ENCODE data around the gene GOLT1B.

GOLT1B gene

DNA sequence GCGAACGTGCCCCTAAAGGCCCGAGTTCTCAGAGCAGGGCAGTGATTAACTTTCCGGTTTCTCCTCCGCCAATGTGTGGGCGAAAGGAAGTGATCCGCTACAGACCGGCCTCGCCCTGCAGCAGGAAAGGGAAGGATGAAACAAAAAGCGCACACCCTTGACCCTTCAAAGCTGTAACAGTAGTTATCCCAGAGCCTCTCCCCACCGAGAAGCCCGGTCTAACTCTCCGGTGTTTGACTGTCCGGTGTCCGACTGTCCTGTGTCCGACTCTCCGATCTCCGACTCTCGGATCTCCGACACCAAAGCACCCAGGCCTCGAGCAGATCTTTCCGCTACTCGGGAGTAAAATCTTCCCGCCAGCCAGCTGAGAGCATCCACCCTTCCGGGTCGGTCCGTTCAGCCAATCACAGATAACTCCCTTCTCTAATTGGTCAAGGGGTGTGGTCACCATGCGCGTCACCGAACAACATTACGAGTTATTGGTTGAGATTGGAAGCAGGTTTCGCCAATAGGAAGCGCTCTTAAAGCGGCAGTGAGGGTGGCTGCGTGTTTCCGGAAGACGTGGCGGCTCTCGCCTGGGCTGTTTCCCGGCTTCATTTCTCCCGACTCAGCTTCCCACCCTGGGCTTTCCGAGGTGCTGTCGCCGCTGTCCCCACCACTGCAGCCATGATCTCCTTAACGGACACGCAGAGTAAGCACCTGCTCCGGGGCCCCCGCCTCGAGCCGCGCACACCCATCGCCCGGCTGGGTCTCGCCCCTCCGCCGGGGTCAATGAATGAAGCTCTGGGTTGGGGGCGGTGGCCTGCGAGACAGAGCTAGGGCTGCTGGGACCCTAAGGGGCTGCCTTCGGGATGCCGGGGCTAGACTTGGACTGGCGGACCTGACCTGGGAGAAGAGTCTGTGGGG is at the start of gene GOLT1B, which contains the start of gene RECQL:
GOLT1B (plus strand) TSS at position 532 of the 906 bp plus-strand sequence; CDS start at position 667, 135 bp downstream.
RECQL (minus strand) TSS at position 378 of the 906 bp plus-strand sequence. CDS start 2,065 bp downstream, outside the sequence.
- Histone ChIP-seq H3K27me3 (ENCODE audit: low read length) (no peaks in the 10 kb centered on the region), H3K4me2 (ENCODE audit: low read depth, low read length, poor library complexity, severe bottlenecking) (peak within 1 kb of the TSS; percentile 98), H3K4me3 (ENCODE audit: insufficient read depth, low read length, poor library complexity, severe bottlenecking) (peak within 1 kb of the TSS; percentile 99), H3K36me3 (ENCODE audit: low read length) (peaks cover 6% of the 10 kb centered on the region), H3K9ac (ENCODE audit: low read length) (peak within 1 kb of the TSS; percentile 97), H4K20me1 (ENCODE audit: low read depth, low read length) (peaks cover 8% of the 10 kb centered on the region), H3F3A (ENCODE audit: insufficient read depth) (no peaks in the 10 kb centered on the region), H3K79me2 (ENCODE audit: insufficient read depth, low read length) (peaks cover 74% of the 10 kb centered on the region), H3K9me2 (replicated peaks; ENCODE audit: insufficient read depth, low read length) (no peaks in the 10 kb centered on the region), H3K9me3 (ENCODE audit: insufficient read depth, low read length) (no peaks in the 10 kb centered on the region), H2AFZ (ENCODE audit: low read depth, low read length, severe bottlenecking) (peak within 1 kb of the TSS; percentile 96), H3K27ac (ENCODE audit: low read depth, low read length) (peak within 1 kb of the TSS; percentile 69)
- TF ChIP-seq CTCF (IDR thresholded peaks at IDR 0.05; ENCODE audit: insufficient read depth, low read length, poor library complexity, severe bottlenecking) = no peak
- no peak for TF ChIP-seq EZH2phosphoT487 (conservative IDR thresholded peaks at IDR 0.05; ENCODE audit: low read length)

DNA sequence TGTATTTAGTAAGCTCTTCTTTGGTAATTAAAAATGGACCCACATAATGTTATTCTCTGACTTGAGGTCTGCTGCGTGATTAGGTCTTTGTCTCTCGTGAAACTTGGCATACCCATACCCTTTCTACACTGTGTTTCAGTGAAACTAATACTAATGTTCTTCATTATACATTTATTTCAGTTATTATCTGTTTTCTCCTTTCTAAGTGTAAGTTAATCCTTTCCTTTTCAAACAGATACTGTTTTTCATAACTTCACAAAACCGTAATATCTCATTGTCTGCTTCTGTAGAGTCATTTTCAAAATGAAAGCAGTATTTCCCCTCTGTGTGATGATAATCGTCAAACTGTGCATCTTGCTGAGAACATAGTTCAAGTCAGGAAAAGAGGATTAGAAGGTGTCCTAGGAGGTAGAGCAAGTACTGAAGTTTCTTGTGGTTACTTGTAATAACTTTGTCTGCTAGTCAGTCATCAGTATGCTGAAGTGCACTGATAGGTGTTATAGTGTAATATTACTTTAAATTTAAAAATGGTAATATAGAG is 48.2 kb upstream of the GOLT1B start:
- no peak overlapping the region for H3K27ac ChIP-seq (ENCODE audit: low read depth, low read length)
- H3K4me2 ChIP-seq (ENCODE audit: low read depth, low read length, poor library complexity, severe bottlenecking) = no peak overlapping the region
- peaks cover 25% of the 10 kb centered on the region; the same call in 1 of the 2 replicates for H3K36me3 ChIP-seq (ENCODE audit: low read length)
- no peaks in the 10 kb centered on the region for H3K9me2 ChIP-seq (replicated peaks; ENCODE audit: insufficient read depth, low read length)
- no peaks in the 10 kb centered on the region for H3K27me3 ChIP-seq (ENCODE audit: low read length)
- H3K4me3 ChIP-seq (ENCODE audit: insufficient read depth, low read length, poor library complexity, severe bottlenecking) = no peak overlapping the region
- TF ChIP-seq CTCF (IDR thresholded peaks at IDR 0.05; ENCODE audit: insufficient read depth, low read length, poor library complexity, severe bottlenecking) (no peak), EZH2phosphoT487 (conservative IDR thresholded peaks at IDR 0.05; ENCODE audit: low read length) (no peak)
- H3K79me2 ChIP-seq (ENCODE audit: insufficient read depth, low read length) = no peaks in the 10 kb centered on the region
- no peaks in the 10 kb centered on the region for H3F3A ChIP-seq (ENCODE audit: insufficient read depth)
- no peaks in the 10 kb centered on the region for H4K20me1 ChIP-seq (ENCODE audit: low read depth, low read length)
- H3K9me3 ChIP-seq (ENCODE audit: insufficient read depth, low read length) = no peaks in the 10 kb centered on the region
- H2AFZ ChIP-seq (ENCODE audit: low read depth, low read length, severe bottlenecking) = no peak overlapping the region
- H3K9ac ChIP-seq (ENCODE audit: low read length) = no peak overlapping the region

DNA sequence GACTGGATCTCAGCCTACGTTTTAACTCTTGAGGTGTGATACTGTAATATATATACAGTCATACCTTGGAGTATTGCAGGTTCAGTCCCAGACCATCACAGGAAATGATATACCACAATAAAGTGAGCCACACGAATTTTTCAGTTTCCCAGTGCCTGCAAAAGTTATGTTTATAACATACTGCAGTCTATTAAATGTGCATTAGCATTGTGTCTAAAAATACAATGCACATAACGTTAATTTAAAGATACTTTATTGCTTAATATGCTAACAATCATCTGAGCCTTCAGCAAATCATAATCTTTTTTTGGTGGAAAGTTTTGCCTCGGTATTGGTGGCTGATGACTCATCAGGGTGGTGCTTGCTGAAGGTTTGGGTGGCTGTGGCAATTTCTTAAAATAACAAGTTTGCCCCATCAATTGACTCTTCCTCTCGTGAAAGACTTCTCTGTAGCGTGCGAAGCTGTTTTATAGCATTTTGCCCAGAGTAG is 45.3 kb upstream of the GOLT1B start:
- TF ChIP-seq EZH2phosphoT487 (conservative IDR thresholded peaks at IDR 0.05; ENCODE audit: low read length) (no peak), CTCF (IDR thresholded peaks at IDR 0.05; ENCODE audit: insufficient read depth, low read length, poor library complexity, severe bottlenecking) (no peak)
- Histone ChIP-seq H3K9ac (ENCODE audit: low read length) (no peak overlapping the region), H3K36me3 (ENCODE audit: low read length) (peaks cover 17% of the 10 kb centered on the region; the same call in 1 of the 2 replicates), H3K27me3 (ENCODE audit: low read length) (no peaks in the 10 kb centered on the region), H3F3A (ENCODE audit: insufficient read depth) (no peaks in the 10 kb centered on the region), H2AFZ (ENCODE audit: low read depth, low read length, severe bottlenecking) (no peak overlapping the region), H3K9me3 (ENCODE audit: insufficient read depth, low read length) (no peaks in the 10 kb centered on the region), H3K4me3 (ENCODE audit: insufficient read depth, low read length, poor library complexity, severe bottlenecking) (no peak overlapping the region), H3K27ac (ENCODE audit: low read depth, low read length) (no peak overlapping the region), H4K20me1 (ENCODE audit: low read depth, low read length) (no peaks in the 10 kb centered on the region), H3K9me2 (replicated peaks; ENCODE audit: insufficient read depth, low read length) (no peaks in the 10 kb centered on the region), H3K4me2 (ENCODE audit: low read depth, low read length, poor library complexity, severe bottlenecking) (no peak overlapping the region), H3K79me2 (ENCODE audit: insufficient read depth, low read length) (no peaks in the 10 kb centered on the region)
